Vagina (tissue), 2 donors: ENCODE measurements around the gene BRIP1.

ENCODE experiments used
- CTCF ChIP-seq, 3 experiments: fragments of 450-650 bp in 2 of 3; fragments of 200-600 bp in 1 of 3; sonication (generic) in 1 of 3; IDR thresholded peaks; one replicate each; pipeline ENCODE4 v1.5.1; 2017 to 2019; ENCODE audit warnings: antibody characterized with exemption in 3 of 3, mild to moderate bottlenecking in 2 of 3, moderate library complexity in 2 of 3
- POLR2AphosphoS5 ChIP-seq, 2 donors: sonication (generic); formaldehyde crosslinking; IDR thresholded peaks; one replicate each; pipeline ENCODE4 v1.9.0; 2017; ENCODE audit warnings: antibody characterized with exemption in 2 of 2, mild to moderate bottlenecking in 2 of 2, low read depth in 1 of 2; ENCODE audit not compliant: insufficient read depth in 1 of 2

GRCh38 chr17:61632826-61633225, 230.5 kb downstream of the BRIP1 start:
- no peak for TF ChIP-seq CTCF (IDR thresholded peaks at IDR 0.05)
- TF ChIP-seq POLR2AphosphoS5 (IDR thresholded peaks at IDR 0.05; ENCODE audit: insufficient read depth in 1 of 2, low read depth in 1 of 2), result no peak
